NB4 (cell line): ENCODE data around the gene PRR33.

ENCODE experiments used
- MAX ChIP-seq: IDR thresholded peaks from 2 replicates; pipeline ENCODE4 v1.6.1; 2011; ENCODE audit warnings: low read depth, low read length
- MYC ChIP-seq: IDR thresholded peaks from 2 replicates; pipeline ENCODE4 v1.6.1; 2011; ENCODE audit warnings: low read depth, low read length
- POLR2A ChIP-seq: IDR thresholded peaks from 2 replicates; pipeline ENCODE4 v1.6.1; 2011; ENCODE audit warnings: mild to moderate bottlenecking; ENCODE audit not compliant: insufficient read length; ENCODE audit errors: extremely low read depth
- TF ChIP-seq, protein P1 (sequence below): IDR thresholded peaks from one replicate; pipeline ENCODE4 v1.5.1; 2012; ENCODE audit warnings: low read depth, low read length

- no peak for TF ChIP-seq POLR2A
- TF ChIP-seq, protein P1, sequence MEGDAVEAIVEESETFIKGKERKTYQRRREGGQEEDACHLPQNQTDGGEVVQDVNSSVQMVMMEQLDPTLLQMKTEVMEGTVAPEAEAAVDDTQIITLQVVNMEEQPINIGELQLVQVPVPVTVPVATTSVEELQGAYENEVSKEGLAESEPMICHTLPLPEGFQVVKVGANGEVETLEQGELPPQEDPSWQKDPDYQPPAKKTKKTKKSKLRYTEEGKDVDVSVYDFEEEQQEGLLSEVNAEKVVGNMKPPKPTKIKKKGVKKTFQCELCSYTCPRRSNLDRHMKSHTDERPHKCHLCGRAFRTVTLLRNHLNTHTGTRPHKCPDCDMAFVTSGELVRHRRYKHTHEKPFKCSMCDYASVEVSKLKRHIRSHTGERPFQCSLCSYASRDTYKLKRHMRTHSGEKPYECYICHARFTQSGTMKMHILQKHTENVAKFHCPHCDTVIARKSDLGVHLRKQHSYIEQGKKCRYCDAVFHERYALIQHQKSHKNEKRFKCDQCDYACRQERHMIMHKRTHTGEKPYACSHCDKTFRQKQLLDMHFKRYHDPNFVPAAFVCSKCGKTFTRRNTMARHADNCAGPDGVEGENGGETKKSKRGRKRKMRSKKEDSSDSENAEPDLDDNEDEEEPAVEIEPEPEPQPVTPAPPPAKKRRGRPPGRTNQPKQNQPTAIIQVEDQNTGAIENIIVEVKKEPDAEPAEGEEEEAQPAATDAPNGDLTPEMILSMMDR: no peak
- TF ChIP-seq MAX: no peak
- no peak for TF ChIP-seq MYC
Measured at GRCh38 chr11:1856306-1857005, 35.2 kb downstream of the PRR33 start.
